Measurements from ENCODE around the gene RGS3.

Gene RGS3

DNA sequence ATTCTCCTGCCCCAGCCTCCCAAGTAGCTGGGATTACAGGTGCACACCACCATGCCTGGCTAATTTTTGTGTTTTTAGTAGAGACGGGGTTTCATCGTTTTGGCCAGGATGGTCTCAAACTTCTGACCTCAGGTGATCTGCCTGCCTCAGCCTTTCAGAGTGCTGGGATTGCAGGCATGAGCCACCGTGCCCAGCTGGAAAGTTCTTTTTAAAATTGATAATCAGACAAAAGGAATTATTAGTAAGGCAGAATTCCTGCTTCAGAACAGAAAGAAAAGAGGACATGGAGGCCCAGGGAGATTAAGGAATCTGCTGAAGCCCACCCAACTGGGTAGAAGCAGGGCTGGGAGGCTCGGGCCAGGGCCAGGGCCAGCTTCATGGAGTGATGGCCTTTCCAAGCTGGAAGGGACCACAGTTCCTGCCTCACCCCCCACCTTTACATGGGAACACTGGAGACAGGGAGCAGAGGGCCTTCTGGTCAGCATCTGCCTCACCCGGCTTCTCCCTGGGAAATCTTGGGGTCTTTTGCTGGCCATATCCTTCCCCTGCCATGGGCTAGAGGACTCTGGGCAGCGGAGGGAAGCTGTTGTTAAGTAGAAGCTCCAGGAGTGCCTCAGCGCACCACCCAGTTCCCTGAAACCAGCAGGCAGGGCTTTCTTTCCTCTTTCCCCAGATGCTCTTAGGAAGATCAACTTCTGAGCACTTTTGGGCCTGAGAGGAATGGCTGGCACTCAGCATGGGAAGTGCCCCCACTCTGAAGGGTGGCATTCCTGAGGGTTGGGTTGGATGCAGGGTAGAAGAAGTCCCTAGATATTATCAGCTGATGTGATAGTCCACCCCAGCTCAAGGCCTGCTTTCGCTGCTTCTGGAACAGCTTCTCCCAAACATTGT lies 70.1 kb downstream of the RGS3 start:
- DNase-seq (ENCODE audit: extremely low read depth, low read depth): no peak
- TF ChIP-seq, protein P1, sequence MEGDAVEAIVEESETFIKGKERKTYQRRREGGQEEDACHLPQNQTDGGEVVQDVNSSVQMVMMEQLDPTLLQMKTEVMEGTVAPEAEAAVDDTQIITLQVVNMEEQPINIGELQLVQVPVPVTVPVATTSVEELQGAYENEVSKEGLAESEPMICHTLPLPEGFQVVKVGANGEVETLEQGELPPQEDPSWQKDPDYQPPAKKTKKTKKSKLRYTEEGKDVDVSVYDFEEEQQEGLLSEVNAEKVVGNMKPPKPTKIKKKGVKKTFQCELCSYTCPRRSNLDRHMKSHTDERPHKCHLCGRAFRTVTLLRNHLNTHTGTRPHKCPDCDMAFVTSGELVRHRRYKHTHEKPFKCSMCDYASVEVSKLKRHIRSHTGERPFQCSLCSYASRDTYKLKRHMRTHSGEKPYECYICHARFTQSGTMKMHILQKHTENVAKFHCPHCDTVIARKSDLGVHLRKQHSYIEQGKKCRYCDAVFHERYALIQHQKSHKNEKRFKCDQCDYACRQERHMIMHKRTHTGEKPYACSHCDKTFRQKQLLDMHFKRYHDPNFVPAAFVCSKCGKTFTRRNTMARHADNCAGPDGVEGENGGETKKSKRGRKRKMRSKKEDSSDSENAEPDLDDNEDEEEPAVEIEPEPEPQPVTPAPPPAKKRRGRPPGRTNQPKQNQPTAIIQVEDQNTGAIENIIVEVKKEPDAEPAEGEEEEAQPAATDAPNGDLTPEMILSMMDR (IDR thresholded peaks at IDR 0.05; ENCODE audit: low read depth, low read length): no peak

DNA sequence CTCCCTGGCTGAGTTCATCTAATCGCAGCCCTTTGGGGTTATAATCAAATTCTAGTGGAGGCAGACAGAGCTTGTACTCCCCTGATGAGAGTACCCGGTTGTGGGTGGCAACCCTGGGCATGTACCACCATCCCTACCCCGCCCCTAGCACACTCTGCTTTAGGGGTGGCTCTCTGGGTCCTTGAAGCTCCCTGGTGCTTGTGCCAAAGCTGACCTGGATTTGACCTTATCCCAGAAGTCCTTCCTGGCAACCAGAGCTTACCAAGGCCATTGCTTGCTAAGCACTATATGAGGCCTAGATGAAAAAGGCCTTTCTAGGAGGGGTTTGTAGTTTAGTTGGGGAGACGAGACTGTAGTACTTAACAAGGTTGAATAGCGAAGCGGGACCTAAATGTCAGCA lies 72.2 kb downstream of the RGS3 start:
- no peak for DNase-seq (ENCODE audit: extremely low read depth, low read depth)
- TF ChIP-seq, protein P1 (IDR thresholded peaks at IDR 0.05; ENCODE audit: low read depth, low read length): no peak

DNA sequence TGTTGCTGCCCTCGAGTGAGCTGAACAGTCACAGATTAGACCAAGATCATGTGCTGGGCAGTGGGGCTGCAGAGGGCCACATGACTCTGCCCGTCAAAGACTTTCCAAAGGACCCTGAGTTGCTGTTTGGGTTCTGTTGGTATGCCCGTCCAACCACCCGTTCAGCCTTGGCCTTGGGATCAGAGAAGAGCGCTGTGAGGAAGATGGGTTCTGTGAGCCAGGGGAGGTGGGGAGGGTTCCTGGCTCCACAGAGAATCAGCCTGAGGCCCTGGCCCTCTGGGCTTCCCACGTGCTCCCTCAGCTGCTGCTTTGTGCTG lies 72.6 kb downstream of the RGS3 start:
- TF ChIP-seq, protein P1 (IDR thresholded peaks at IDR 0.05; ENCODE audit: low read depth, low read length): no peak
- DNase-seq (ENCODE audit: extremely low read depth, low read depth): no peak

DNA sequence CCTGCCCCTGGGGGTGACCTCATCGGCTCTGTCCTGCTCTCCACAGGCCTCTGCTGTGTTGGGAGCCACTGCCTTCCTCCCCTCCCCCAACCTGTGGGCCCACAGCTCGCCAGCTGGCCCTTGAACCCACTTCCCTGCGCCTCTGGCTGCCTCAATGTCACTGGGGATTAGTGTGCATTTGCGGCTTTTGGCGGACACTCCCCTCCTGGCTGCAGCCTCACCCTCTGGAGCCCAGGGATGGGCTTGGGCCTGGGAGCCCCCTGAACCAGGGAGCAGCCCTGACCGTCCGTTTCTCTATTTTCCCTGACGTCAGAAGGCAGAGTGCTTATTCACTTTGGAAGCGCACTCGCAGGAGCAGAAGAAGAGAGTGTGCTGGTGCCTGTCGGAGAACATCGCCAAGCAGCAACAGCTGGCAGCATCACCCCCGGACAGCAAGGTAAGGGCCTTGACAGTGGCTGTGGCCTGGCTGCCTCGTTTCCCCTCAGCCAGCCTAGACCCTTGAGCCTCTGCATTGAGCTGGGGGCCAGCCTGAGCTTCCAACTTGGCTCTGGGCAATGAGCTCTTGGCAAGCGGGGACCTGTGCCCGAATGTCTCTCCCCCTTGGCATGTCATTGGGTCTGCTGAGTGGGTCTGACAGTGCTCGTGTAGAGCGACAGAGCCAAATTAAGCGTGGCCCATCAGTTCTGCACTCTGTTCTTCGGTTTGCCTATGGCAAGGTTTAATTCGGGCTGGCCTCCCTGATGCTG lies 73.1 kb downstream of the RGS3 start:
- no peak for DNase-seq (ENCODE audit: extremely low read depth, low read depth)
- TF ChIP-seq, protein P1 (IDR thresholded peaks at IDR 0.05; ENCODE audit: low read depth, low read length): no peak

DNA sequence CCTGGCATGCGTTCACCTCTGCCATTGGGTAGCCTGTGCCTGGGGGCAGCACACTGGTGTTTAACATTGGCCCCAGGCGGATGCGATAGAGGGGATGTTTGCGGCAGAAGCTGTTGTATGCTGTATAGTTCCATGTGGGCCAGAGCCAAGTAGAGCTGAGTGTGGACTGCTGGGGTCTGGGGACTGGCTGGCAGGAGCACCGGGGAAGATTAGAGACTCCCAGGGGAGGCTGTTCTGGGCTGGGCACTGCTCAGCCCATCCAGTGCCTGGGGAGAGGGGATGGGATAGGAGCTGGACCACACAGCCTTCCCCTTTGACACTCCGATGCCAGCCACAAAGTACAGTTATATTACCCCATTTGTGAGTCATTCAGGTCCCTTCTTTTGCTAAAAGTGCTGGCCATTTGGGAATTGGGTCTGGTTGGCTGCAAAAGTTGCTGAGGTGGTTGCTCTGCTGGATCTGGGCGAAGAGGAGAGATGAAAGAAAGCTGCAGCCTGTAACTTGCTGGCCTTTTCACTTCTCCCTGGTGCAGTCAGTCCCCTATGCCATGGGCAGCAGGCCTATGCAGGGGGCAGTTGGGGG lies 73.8 kb downstream of the RGS3 start:
- no peak for DNase-seq (ENCODE audit: extremely low read depth, low read depth)
- TF ChIP-seq, protein P1 (IDR thresholded peaks at IDR 0.05; ENCODE audit: low read depth, low read length): no peak

DNA sequence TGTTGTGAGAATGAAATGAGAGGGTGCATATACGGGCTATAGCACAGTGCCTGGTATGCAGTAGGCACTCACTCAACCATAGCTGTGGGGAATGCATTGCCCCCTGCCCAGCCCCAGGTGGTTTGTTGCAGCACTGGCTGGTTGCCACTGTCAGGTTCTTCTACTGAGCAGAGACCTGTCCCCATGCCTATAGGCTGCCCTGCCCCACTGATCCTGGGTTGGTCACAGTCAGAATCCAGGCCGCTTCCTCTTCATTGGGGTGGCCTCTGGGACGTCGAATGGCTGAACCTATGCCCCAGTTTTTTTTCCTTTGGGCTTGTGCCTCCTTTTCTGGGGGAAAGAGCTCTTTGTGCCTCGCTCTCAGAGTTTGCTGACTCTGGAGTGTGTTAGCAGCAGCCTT lies 74.6 kb downstream of the RGS3 start:
- TF ChIP-seq, protein P1 (IDR thresholded peaks at IDR 0.05; ENCODE audit: low read depth, low read length): no peak
- no peak for DNase-seq (ENCODE audit: extremely low read depth, low read depth)
